ENCODE measurements around the gene RASGRP2. TPM values are rescaled to one million over a fixed set of nuclear protein-coding genes. Genes with fewer than 3 reads are reported as not detected.

RASGRP2 gene
- total RNA-seq, 1 experiment from 2014 or later, result 26.9 TPM

DNA sequence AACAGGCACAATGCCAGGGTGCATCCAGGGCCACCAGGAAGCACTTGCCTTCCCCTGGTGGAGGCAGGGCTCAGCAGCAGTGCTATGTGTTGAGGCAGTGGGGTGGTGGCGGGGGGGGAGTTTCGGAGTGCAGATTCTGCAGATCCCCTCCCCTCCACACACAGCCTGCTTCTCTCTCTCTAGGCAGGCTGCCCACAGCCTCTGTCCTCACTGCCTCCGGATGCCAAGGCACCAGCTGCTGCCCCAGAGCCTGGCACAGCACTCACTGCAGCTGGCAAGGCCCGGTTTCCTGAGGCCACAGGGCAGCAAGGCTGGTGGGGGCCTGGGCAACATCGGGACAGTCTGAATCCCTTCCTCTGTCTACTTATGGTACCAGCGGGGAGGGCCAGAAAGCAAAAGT, 56.7 kb downstream of the RASGRP2 start:
- DNase-seq, result no peak
- H3K27me3 Mint-ChIP-seq (ENCODE audit: low read depth), result peaks cover 59% of the 10 kb centered on the region

More for the DNA sequence above, 56.7 kb downstream of the RASGRP2 start:
- no peak overlapping the region for H2AK5ac ChIP-seq (ENCODE audit: insufficient read length, low read length)
- no peaks in the 10 kb centered on the region for H4K20me1 ChIP-seq (ENCODE audit: control insufficient read depth, insufficient read depth, insufficient read length)
- no peak overlapping the region for H2BK5ac ChIP-seq (ENCODE audit: insufficient read length, low read length)
- H3K14ac ChIP-seq (ENCODE audit: insufficient read depth, low read length), result no peak overlapping the region
- TF ChIP-seq, protein P1, sequence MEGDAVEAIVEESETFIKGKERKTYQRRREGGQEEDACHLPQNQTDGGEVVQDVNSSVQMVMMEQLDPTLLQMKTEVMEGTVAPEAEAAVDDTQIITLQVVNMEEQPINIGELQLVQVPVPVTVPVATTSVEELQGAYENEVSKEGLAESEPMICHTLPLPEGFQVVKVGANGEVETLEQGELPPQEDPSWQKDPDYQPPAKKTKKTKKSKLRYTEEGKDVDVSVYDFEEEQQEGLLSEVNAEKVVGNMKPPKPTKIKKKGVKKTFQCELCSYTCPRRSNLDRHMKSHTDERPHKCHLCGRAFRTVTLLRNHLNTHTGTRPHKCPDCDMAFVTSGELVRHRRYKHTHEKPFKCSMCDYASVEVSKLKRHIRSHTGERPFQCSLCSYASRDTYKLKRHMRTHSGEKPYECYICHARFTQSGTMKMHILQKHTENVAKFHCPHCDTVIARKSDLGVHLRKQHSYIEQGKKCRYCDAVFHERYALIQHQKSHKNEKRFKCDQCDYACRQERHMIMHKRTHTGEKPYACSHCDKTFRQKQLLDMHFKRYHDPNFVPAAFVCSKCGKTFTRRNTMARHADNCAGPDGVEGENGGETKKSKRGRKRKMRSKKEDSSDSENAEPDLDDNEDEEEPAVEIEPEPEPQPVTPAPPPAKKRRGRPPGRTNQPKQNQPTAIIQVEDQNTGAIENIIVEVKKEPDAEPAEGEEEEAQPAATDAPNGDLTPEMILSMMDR (conservative IDR thresholded peaks at IDR 0.05), result no peak
- Mint-ChIP-seq H3K9me3 (no peaks in the 10 kb centered on the region), H3K36me3 (ENCODE audit: insufficient read depth in 1 of 3, low read depth in 3 of 3) (no peaks in the 10 kb centered on the region; a peak in 1 of 7 replicates), H3K27ac (no peak overlapping the region), H3K4me1 (peaks cover 11 to 18% of the 10 kb centered on the region in 2 experiments), H3K4me3 (no peak overlapping the region)
- no peak overlapping the region for H2AFZ ChIP-seq (ENCODE audit: low read length)
- no peak overlapping the region for H2BK12ac ChIP-seq (ENCODE audit: insufficient read length, low read depth, low read length)
- no peak overlapping the region for H3K27ac ChIP-seq (ENCODE audit: insufficient read length, low read depth, low read length)
- H2BK120ac ChIP-seq (ENCODE audit: low read depth, low read length, poor library complexity, severe bottlenecking), result no peak overlapping the region
- no peak overlapping the region; the same call in 1 of the 2 replicates for H3K4ac ChIP-seq (ENCODE audit: low read depth, low read length)
- H3K9me3 ChIP-seq (ENCODE audit: control insufficient read depth, low read depth, low read length), result no peaks in the 10 kb centered on the region
- no peak overlapping the region for H4K8ac ChIP-seq (replicated peaks; ENCODE audit: insufficient read length, low read depth, low read length)
- H3K18ac ChIP-seq (ENCODE audit: insufficient read length, low read depth, low read length), result no peak overlapping the region
- H2BK15ac ChIP-seq (ENCODE audit: low read depth, low read length), result no peak overlapping the region
- H3T11ph ChIP-seq (ENCODE audit: low read length), result no peak overlapping the region
- no peaks in the 10 kb centered on the region for H3K79me1 ChIP-seq (ENCODE audit: insufficient read depth, low read depth, low read length, poor library complexity, severe bottlenecking)
- no peaks in the 10 kb centered on the region for H3K79me2 ChIP-seq (ENCODE audit: insufficient read depth, low read length)
- H3K4me1 ChIP-seq (ENCODE audit: insufficient read depth, low read length), result no peaks in the 10 kb centered on the region
- H3K27me3 ChIP-seq (ENCODE audit: insufficient read depth, low read length), result no peaks in the 10 kb centered on the region
- no peak overlapping the region for H3K4me2 ChIP-seq (ENCODE audit: insufficient read depth, insufficient read length, low read length)
- H3K23ac ChIP-seq (ENCODE audit: insufficient read length, low read depth, low read length), result no peak overlapping the region
- H3K56ac ChIP-seq (ENCODE audit: insufficient read length, low read depth, low read length), result no peak overlapping the region
- no peak overlapping the region for H3K9ac ChIP-seq (ENCODE audit: extremely low read depth, insufficient read length, low read length)
- no CpG with 5 or more reads among the region's 6 CpGs for WGBS (ENCODE audit: extremely low coverage, insufficient read length, low lambda C conversion rate)
- no peak overlapping the region for H4K5ac ChIP-seq (ENCODE audit: insufficient read length, low read depth, low read length)
- H2BK20ac ChIP-seq (ENCODE audit: low read depth, low read length, poor library complexity, severe bottlenecking), result no peak overlapping the region
- no peak overlapping the region for H4K91ac ChIP-seq (ENCODE audit: insufficient read length, low read depth, low read length)
- peaks cover 2% of the 10 kb centered on the region for H3K23me2 ChIP-seq (ENCODE audit: insufficient read length, low read depth, low read length, poor library complexity, severe bottlenecking)
